Vagina (tissue), 2 donors: ENCODE measurements around the gene ZBTB45.

Source experiments
- CTCF ChIP-seq, 3 experiments: fragments of 450-650 bp in 2 of 3; fragments of 200-600 bp in 1 of 3; sonication (generic) in 1 of 3; IDR thresholded peaks; one replicate each; pipeline ENCODE4 v1.5.1; 2017 to 2019; ENCODE audit warnings: antibody characterized with exemption in 3 of 3, mild to moderate bottlenecking in 2 of 3, moderate library complexity in 2 of 3
- POLR2A ChIP-seq, 2 donors: fragments of 450-650 bp; IDR thresholded peaks; one replicate each; pipeline ENCODE4 v1.6.1; 2017; ENCODE audit warnings: antibody characterized with exemption in 2 of 2, mild to moderate bottlenecking in 2 of 2, moderate library complexity in 2 of 2
- POLR2AphosphoS5 ChIP-seq, 2 donors: sonication (generic); formaldehyde crosslinking; IDR thresholded peaks; one replicate each; pipeline ENCODE4 v1.9.0; 2017; ENCODE audit warnings: antibody characterized with exemption in 2 of 2, mild to moderate bottlenecking in 2 of 2, low read depth in 1 of 2; ENCODE audit not compliant: insufficient read depth in 1 of 2

GRCh38 chr19:58480481-58480830 lies 39.2 kb downstream of the ZBTB45 start:
- no peak for TF ChIP-seq CTCF (IDR thresholded peaks at IDR 0.05)
- TF ChIP-seq POLR2A (IDR thresholded peaks at IDR 0.05) = no peak
- TF ChIP-seq POLR2AphosphoS5 (IDR thresholded peaks at IDR 0.05; ENCODE audit: insufficient read depth in 1 of 2, low read depth in 1 of 2) = no peak
